IPS-20b (cell line): ENCODE measurements around the gene EPB41L4A.

Experiments used
- H3K27ac ChIP-seq: one replicate; pipeline ENCODE4 v1.5.1; 2013; ENCODE audit warnings: low read length
- H3K27me3 ChIP-seq: 2 replicates; pipeline ENCODE4 v1.6.1; 2013; ENCODE audit warnings: mild to moderate bottlenecking, low read length, inconsistent platforms; ENCODE audit not compliant: insufficient read depth
- H3K36me3 ChIP-seq: 2 replicates; pipeline ENCODE4 v1.6.1; 2013; ENCODE audit warnings: low read depth, mild to moderate bottlenecking, inconsistent platforms, low read length, moderate library complexity; ENCODE audit not compliant: insufficient read depth
- H3K4me1 ChIP-seq: 2 replicates; pipeline ENCODE4 v1.6.1; 2013; ENCODE audit warnings: mild to moderate bottlenecking, control low read depth, inconsistent platforms, low read length, moderate library complexity; ENCODE audit not compliant: insufficient read depth
- H3K4me3 ChIP-seq: 2 replicates; pipeline ENCODE4 v1.5.1; 2013; ENCODE audit warnings: mild to moderate bottlenecking, low read length, inconsistent platforms
- H3K9ac ChIP-seq: 2 replicates; pipeline ENCODE4 v1.6.1; 2013; ENCODE audit warnings: low read depth, mild to moderate bottlenecking, inconsistent platforms, low read length, moderate library complexity
- H3K9me3 ChIP-seq: 2 replicates; pipeline ENCODE4 v1.6.1; 2013; ENCODE audit warnings: mild to moderate bottlenecking, low read depth, low read length, inconsistent platforms; ENCODE audit not compliant: insufficient read depth

EPB41L4A gene

DNA sequence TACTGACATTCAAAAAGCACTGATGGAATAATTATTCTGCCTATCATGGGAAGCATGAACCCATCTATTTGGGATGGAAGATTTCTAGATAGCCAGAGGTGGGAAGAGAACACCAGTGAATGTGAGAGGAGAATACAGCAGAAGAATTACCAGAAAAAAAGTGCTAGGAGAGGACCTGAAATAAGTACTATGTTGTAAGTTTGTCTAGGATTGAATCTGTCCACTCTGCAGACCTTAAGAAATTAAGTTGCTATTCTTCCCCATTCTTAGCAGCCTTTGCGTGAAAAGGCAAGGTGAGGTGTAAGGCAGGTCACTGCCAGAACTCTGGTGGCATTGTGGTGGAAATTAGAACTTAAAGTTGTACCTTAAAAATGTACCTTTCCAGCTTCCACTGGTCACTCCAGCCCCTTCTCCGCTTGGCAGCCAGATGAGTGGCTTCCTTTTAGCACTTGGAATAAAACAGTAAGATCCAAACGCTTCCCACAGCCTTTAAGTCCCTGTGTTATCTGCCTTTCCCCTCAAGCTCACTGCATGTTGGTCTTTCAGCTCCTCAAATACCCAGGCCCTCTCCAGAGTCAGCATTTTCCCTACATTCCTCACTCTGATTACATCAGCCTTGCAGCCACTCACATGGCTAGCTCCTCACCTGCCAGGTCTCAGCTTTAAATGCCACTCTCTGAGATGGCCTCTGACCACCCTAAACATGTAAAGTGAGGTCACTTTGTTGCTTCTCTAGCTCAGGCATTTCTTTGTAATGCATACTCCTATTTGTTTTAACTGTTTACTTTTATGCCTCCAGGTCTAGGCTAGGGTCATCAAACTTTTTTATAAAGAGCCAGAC is 253.0 kb downstream of the EPB41L4A start:
- Histone ChIP-seq H3K36me3 (peaks cover 50% of the 10 kb centered on the region), H3K9ac (peak overlapping the region; percentile 56; the same call in 1 of the 2 replicates), H3K4me3 (no peak overlapping the region), H3K4me1 (peaks cover 21% of the 10 kb centered on the region), H3K27ac (peak overlapping the region; percentile 26), H3K27me3 (no peaks in the 10 kb centered on the region), H3K9me3 (no peaks in the 10 kb centered on the region)

DNA sequence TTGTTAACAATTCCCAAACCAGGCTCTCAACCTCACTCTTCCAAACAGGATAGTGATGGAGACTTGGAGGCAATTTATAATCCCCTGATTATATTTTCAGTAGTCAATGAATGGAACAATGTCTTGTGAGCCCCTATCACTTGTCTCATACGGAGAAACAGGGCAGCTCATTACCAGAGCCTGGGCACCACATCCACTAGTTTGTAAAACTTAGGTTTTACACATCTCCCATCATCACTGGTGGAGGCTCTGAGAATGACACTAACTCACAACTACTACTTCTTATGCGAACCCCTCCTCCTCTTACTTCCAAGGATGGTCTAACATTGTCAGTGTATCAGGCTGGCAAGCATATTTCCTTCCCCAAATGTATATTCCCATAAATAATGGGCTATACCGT is 253.7 kb downstream of the EPB41L4A start:
- Histone ChIP-seq H3K27ac (no peak overlapping the region), H3K4me3 (no peak overlapping the region), H3K9me3 (no peaks in the 10 kb centered on the region), H3K27me3 (no peaks in the 10 kb centered on the region), H3K9ac (peak overlapping the region; percentile 56; the same call in 1 of the 2 replicates), H3K4me1 (peaks cover 21% of the 10 kb centered on the region), H3K36me3 (peaks cover 53% of the 10 kb centered on the region)

- Histone ChIP-seq H3K4me1 (peaks cover 21% of the 10 kb centered on the region), H3K27me3 (no peaks in the 10 kb centered on the region), H3K4me3 (peak overlapping the region; percentile 95; the same call in 1 of the 2 replicates), H3K9ac (peak overlapping the region; percentile 99; the same call in 1 of the 2 replicates), H3K27ac (no peak overlapping the region), H3K36me3 (peaks cover 53% of the 10 kb centered on the region), H3K9me3 (no peaks in the 10 kb centered on the region)
These were observed 255.6 kb downstream of the EPB41L4A start for GRCh38 chr5:112163435-112163834.

DNA sequence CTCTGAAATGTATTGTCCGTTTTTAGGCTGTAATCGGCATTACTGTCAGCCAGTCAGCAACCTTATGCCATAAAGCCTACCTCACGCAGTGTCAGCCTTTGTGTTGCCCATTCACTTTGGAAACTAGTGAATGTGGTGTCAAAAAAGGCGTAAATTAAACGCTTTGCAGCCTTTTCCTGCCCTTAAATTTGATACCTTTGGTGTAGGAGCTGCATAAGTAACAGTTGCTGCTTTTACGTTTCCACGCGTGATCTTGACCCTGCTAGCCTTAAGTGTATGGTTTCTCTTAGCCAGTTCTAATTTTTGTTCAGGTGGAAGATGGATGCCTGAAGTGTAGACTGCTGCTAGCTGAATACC is 257.7 kb downstream of the EPB41L4A start:
- Histone ChIP-seq H3K9me3 (no peaks in the 10 kb centered on the region), H3K27ac (peak overlapping the region; percentile 86), H3K4me3 (peak overlapping the region; percentile 95), H3K36me3 (peaks cover 53% of the 10 kb centered on the region), H3K4me1 (peaks cover 21% of the 10 kb centered on the region), H3K9ac (peak overlapping the region; percentile 99), H3K27me3 (no peaks in the 10 kb centered on the region)

GRCh38 chr5:112160652-112161391 is 258.3 kb downstream of the EPB41L4A start:
- Histone ChIP-seq H3K27ac (peak overlapping the region; percentile 86), H3K9ac (peak overlapping the region; percentile 99), H3K27me3 (no peaks in the 10 kb centered on the region), H3K4me1 (peaks cover 17% of the 10 kb centered on the region), H3K36me3 (peaks cover 50% of the 10 kb centered on the region), H3K4me3 (peak overlapping the region; percentile 95), H3K9me3 (no peaks in the 10 kb centered on the region)

DNA sequence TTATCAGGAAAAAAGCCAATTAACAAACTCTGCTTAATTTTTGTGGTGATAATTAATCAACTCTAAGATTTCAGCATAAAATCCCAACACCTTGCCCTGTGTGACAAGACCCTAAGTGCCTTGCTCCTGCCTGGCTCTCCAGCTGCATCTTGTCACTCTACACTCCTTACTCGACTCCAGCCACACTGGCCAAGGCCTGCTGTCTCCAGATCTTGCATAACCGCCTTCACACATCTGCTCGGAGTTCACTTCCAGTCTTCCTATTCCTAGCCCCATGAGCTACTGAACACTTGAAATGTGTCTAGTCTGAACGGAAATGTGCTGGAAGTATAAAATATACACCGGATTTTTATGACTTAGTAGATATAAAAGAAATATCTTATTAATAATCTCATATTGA is 259.6 kb downstream of the EPB41L4A start:
- no peaks in the 10 kb centered on the region for H3K27me3 ChIP-seq
- H3K9ac ChIP-seq, result no peak overlapping the region
- no peaks in the 10 kb centered on the region for H3K9me3 ChIP-seq
- no peak overlapping the region for H3K4me3 ChIP-seq
- peaks cover 37% of the 10 kb centered on the region for H3K36me3 ChIP-seq
- H3K4me1 ChIP-seq, result peaks cover 11% of the 10 kb centered on the region; the same call in 1 of the 2 replicates
- no peak overlapping the region for H3K27ac ChIP-seq

DNA sequence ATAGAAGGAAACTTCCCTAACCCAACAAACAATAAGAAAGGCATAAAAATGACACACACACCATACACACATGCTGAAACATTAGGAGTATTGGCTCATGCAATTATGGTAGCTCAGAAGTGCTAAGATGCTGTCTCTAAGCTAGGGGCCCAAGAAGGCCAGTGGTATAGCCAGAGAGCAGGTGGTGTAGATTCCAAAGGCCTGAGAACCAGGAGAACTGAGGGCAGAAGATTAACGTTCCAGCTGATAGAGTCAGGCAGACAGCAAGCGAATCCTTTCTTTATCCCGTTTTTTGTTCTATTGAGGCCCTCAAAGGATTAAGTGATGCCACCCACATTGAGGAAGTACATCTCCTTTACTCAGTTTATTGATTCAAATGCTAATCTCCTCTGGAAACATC is 262.9 kb downstream of the EPB41L4A start:
- Histone ChIP-seq H3K9me3 (no peaks in the 10 kb centered on the region), H3K4me1 (no peaks in the 10 kb centered on the region), H3K9ac (no peak overlapping the region), H3K27me3 (no peaks in the 10 kb centered on the region), H3K27ac (no peak overlapping the region), H3K36me3 (peaks cover 4% of the 10 kb centered on the region), H3K4me3 (no peak overlapping the region)

DNA sequence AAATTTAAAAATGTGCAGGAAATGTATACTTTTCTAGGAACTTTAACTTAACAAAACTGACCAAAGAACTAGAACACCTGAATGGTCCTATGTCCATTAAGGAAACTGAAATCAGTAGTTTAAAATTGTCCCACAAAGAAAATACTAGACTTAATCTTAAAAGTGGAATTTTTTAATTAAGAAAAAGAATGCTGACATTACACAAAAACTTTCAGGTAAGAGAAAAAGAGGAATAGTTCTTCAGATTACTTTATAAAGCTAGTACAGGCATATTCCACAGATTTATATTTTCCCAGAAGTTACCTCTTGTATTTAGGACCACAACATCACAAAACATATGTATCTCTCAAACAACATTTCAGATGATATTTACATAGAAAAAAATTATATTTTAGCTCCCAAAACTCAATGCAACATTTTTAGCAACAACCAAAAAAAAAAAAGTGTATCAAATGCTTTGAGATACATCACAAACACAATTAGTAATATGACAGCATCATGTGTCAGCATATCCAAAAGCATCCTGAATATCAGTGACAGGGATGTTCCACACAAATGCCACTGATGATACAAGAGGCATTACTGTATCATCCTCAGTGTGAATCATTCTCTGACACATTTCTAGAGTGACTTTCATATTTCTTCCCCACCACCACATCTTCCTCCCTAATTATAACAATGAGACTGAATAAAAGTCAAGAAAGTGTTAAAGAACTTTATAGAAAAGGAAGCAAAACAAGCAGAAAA is 264.0 kb downstream of the EPB41L4A start:
- Histone ChIP-seq H3K9me3 (no peaks in the 10 kb centered on the region), H3K4me3 (no peak overlapping the region), H3K4me1 (no peaks in the 10 kb centered on the region), H3K27me3 (no peaks in the 10 kb centered on the region), H3K9ac (no peak overlapping the region), H3K27ac (no peak overlapping the region), H3K36me3 (no peaks in the 10 kb centered on the region)

DNA sequence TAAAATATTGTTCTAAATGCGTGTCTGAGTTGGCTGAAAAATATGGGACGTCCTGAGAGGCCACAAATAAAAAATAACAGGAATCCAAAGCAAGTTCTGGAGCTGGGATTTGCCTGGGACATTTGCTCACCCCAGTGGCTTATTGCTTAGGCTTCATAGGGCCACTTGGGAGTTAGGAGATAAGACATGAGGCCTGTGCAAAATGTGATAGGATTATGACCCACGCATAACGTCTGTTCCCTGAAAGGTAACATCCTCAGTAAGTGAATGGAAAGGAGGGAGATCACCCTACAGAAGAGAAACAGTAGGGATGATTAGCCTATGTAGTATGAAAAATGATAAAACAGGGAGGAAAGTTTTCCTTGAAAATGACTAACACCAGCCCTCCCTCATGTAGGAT is 269.4 kb downstream of the EPB41L4A start:
- Histone ChIP-seq H3K27ac (no peak overlapping the region), H3K9me3 (no peaks in the 10 kb centered on the region), H3K36me3 (no peaks in the 10 kb centered on the region), H3K9ac (no peak overlapping the region), H3K4me3 (no peak overlapping the region), H3K27me3 (no peaks in the 10 kb centered on the region), H3K4me1 (no peaks in the 10 kb centered on the region)

DNA sequence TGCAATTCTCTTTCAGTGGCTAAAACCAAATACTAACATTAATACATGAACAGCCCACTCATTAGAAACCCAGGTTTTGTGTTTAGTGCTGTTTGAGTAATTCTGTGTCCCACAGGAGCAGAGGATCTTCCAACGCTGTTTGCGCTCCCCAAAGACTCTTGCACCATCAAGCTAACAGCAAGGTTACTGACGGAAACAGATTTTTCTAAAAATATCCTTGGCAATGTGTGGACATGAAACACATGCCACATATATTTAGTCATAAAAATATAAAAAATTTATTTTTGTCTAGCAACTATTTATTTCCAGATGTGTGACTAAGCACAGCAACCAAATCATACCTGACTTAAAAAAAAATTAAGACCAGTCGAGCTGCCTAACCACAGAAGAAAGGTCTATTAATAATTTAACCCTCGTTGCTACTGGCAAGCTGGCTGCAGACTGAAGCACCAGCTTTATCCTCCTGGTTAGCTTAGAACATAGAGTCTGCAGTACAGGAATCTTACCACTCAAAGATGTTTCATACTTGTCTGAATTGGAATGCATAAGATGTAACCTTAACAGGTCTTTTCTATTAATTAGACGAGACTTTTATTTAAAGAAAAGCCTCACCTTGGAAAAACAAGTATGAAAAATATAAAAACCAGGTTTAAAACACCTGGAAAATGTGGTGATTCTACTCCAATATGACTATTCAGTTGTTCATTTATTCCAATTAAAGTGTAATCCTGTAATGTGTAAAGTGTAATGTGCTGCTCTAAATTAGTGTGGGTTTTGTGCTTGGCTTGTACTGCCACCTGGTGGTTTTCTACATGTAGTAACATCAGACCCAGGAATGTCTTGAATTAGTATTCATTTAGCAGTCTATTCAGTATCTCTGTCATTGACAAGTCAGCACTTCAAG is 272.5 kb downstream of the EPB41L4A start:
- H3K36me3 ChIP-seq, result no peaks in the 10 kb centered on the region
- H3K9me3 ChIP-seq, result no peaks in the 10 kb centered on the region
- H3K9ac ChIP-seq, result no peak overlapping the region
- no peak overlapping the region for H3K27ac ChIP-seq
- no peaks in the 10 kb centered on the region for H3K4me1 ChIP-seq
- H3K27me3 ChIP-seq, result no peaks in the 10 kb centered on the region
- H3K4me3 ChIP-seq, result no peak overlapping the region

DNA sequence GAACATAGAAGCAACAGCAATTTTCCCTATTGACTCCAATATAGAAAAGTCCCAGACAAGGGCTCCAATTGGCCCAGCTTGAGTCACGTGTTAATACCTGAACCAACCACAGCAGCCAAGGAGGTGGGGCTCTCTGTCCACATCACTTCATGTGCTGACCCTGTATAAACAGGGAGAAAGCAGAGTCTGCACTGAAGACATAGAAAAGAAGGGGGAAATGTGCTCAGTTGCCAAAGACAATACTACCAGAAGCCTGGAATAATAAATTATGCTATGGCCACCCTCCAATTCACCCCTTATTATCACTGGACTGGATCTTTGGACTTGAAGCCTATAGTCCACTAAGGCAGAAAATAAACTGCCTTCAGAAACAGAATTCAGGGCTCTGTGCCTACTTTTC is 275.4 kb downstream of the EPB41L4A start:
- no peaks in the 10 kb centered on the region for H3K27me3 ChIP-seq
- H3K9me3 ChIP-seq, result no peaks in the 10 kb centered on the region
- no peak overlapping the region for H3K9ac ChIP-seq
- no peaks in the 10 kb centered on the region for H3K36me3 ChIP-seq
- no peak overlapping the region for H3K4me3 ChIP-seq
- H3K4me1 ChIP-seq, result no peaks in the 10 kb centered on the region
- no peak overlapping the region for H3K27ac ChIP-seq
